HG03097 (cell line): ENCODE data around the gene FOXD4L6.
A peak's percentile ranks its signal among the peaks of the same experiment; 100 is the strongest.
"Not testable (repeated sequence)": the region's sequence is repeated elsewhere in the genome, so short reads cannot be mapped to it uniquely, and the experiment has no call there.

Experiments
- ATAC-seq: cut with Tn5 transposase; IDR thresholded peaks from one replicate; pipeline ENCODE4 v1.9.1; 2021; ENCODE audit not compliant: unreplicated experiment, low FRiP score

The FOXD4L6 gene

DNA sequence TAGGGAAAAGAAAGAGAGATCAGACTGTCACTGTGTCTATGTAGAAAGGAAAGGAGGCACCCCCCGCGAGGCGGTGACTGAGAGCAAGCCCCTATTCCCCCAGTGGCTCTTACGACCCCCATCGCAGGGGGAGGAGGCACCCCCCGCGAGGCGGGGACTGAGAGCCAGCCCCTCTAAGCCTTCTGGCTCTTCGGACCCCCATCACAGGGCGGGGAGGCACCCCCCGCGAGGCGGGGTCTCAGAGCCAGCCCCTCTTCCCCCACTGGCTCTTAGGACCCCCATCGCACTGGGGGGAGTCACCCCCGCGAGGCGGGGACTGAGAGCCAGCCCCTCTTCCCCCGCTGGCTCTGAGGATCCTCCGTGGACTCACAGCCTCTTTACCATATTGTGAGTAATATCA, 23.9 kb downstream of the FOXD4L6 start:
- not testable (repeated sequence) for ATAC-seq

- not testable (repeated sequence) for ATAC-seq
These were observed 28.0 kb downstream of the FOXD4L6 start for GRCh38 chr9:41100508-41100907.

DNA sequence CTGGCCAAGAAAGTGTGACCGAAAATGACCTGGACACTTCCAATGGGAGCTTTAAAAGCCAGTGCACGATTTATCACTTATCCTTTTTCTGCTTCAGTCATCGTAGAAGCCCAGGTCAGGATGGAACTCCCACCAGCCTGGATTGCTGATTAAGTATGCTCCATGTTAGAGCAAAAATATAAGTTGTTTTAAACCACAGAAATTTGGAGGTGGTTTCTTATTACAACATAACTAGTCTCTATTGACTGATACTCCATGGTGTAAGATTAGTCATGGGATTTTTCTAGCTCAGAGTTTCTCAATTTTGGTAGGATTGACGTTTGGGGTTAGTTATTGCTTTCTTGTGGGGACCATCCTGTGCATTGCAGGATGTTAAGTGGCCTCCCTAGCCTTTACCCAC, 29.7 kb downstream of the FOXD4L6 start:
- ATAC-seq, result not testable (repeated sequence)

DNA sequence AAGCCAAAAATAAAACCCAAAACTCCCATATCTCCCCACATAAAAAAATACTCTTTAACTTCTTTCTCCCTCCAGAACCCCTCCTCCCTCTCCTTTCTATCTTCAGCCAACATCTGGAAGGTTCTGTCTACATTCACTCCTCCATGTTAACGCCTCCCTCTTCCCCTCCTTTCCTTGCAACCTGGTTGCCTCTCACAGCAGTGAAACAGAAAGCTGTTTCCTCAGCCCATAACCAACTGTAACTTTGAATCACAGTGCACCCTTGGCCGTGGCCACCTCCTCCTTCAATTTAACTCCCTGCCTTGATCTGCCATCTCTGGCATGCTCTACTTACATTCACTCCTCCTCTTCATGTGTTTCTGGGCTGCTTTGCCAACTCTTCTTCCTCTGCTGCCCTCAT, 33.4 kb downstream of the FOXD4L6 start:
- not testable (repeated sequence) for ATAC-seq

- ATAC-seq, result not testable (repeated sequence)
These were observed 34.3 kb downstream of the FOXD4L6 start for GRCh38 chr9:41094010-41094773.

- not testable (repeated sequence) for ATAC-seq
These were observed 37.6 kb downstream of the FOXD4L6 start for GRCh38 chr9:41090922-41091321.

DNA sequence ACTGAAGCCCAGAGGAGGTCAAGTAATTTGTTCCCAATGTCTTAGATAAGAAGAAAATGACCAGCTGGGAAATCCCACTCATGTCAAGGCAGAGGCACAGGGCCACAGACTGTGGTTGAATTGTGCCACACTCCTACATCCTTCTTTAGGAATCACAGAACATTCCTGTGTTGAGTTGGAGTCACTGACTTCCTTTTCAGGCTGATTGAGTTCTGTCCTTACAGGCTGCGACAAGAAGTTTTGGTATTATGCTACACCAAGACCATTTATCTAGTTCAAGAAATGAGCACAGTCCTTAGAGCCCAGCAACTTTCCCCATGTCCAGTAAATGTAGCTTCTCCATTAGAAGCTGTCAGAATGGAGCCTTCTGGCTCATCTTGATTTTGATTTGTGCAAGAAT, 38.1 kb downstream of the FOXD4L6 start:
- ATAC-seq, result not testable (repeated sequence)

GRCh38 chr9:41088450-41089059, 39.9 kb downstream of the FOXD4L6 start:
- peak; percentile 69 for ATAC-seq

DNA sequence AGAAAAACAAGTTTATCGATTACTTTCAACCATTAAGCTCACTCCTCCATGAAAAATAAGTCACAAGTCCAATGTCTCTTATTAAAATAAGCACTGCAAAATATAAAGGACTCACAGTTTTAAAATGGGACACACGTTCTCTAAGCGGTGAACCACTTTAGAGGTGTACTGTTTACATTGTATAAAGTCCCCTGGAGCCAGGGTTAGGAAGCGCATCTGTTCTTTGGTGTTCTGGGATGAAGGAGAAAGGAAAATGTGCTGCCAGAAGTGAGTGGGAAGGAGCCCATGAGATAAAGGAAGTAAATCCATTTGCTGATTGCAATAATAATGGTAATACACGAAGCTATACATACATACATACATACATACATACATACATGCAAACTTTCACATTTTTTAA, 40.6 kb downstream of the FOXD4L6 start:
- ATAC-seq, result not testable (repeated sequence)

- not testable (repeated sequence) for ATAC-seq
These were observed 41.2 kb downstream of the FOXD4L6 start for GRCh38 chr9:41087157-41087780.

DNA sequence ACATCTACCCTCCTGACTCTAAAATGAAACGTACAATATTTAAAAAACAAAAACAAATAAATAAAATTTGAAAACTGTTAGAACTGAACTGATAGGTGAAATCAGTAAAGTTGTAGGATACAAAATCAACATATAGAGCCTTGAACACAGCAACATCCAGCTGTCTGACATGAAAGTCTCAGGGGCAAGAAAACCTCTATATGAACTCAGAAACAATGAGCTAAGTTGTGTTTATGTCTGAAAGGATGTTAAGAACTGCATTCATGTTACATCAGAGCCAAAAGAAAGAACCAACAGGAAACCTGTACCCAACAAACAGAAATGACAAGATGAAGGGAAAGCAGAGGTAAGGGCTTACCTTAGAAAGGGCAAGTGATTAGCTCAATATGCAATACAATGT, 41.8 kb downstream of the FOXD4L6 start:
- ATAC-seq, result not testable (repeated sequence)

- ATAC-seq, result not testable (repeated sequence)
These were observed 42.3 kb downstream of the FOXD4L6 start for GRCh38 chr9:41086215-41086614.

DNA sequence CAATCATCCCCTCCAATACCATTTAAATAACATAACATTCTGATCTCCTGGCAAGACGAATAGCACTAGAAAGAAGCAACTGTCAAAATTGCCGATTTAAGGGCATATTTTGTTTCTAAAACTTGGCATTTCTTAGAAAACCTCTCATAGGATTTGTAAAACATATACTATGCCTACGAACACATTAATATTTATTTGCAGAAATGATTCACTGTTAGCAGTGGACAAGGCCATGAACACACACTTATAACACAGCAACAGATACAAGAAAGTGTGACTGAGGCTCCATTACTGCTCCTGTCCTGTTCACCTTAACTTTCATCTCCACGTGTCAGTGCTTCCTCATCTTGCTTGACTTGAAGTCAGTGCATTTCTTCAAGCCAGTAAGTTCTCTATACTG, 46.1 kb downstream of the FOXD4L6 start:
- ATAC-seq, result not testable (repeated sequence)

GRCh38 chr9:41079464-41079863, 49.0 kb downstream of the FOXD4L6 start:
- not testable (repeated sequence) for ATAC-seq

DNA sequence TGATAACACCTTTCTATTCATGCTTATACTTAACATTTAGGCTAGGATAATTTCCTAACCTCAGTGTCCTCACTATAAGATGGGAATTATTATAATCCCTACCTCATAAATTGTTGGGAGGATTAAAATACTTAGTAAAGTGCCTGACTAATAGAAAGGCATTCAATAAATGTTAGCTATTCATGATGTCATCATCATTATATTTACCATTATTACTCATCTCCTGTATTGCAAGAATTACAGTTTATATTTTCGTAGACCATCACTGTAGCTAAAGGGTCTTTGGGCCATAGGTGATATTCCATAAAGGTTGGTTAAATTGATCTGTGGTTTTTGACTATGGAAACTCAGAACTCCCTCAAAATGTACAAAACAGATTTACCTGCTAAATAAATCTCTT, 50.9 kb downstream of the FOXD4L6 start:
- not testable (repeated sequence) for ATAC-seq
